ENCODE measurements around the gene HOXA5. TPM values are rescaled to one million over a fixed set of nuclear protein-coding genes. Genes with fewer than 3 reads are reported as not detected.
A peak's percentile ranks its signal among the peaks of the same experiment; 100 is the strongest.

Gene HOXA5
- total and polyA plus RNA-seq, 2 donors (not counting 3 experiments of a cell fraction or from before 2014, with no cell fraction given), result 18.6 to 18.8 TPM

GRCh38 chr7:27160546-27161213 lies 17.2 kb upstream of the HOXA5 start:
- Histone ChIP-seq H3K9me3 (replicated peaks; ENCODE audit: control insufficient read depth, insufficient read depth, low read length) (no peaks in the 10 kb centered on the region), H3K79me2 (ENCODE audit: control insufficient read depth, insufficient read depth, low read length) (peaks cover 76% of the 10 kb centered on the region), H3K4me2 (ENCODE audit: insufficient read depth, low read length) (peak overlapping the region; percentile 74), H3K9ac (replicated peaks; ENCODE audit: extremely low read depth, insufficient read depth, low read length) (peak overlapping the region; percentile 78), H3K4me3 (replicated peaks in 1 of 3; ENCODE audit: insufficient read depth in 1 of 3, low read depth in 1 of 3, low read length in 3 of 3) (peak overlapping the region in 2 of 3 experiments; percentile 44 to 63), H4K20me1 (replicated peaks; ENCODE audit: control insufficient read depth, extremely low read depth, insufficient read depth, low read length) (no peaks in the 10 kb centered on the region), H3K36me3 (ENCODE audit: control insufficient read depth in 2 of 2, extremely low read depth in 1 of 2, insufficient read depth in 2 of 2, low read length in 2 of 2) (peaks cover 3 to 7% of the 10 kb centered on the region in 2 experiments), H3K4me1 (ENCODE audit: control insufficient read depth, extremely low read depth, insufficient read depth, low read length) (peaks cover 42% of the 10 kb centered on the region), H3K9me1 (replicated peaks; ENCODE audit: control insufficient read depth, extremely low read depth, insufficient read depth, low read length) (no peaks in the 10 kb centered on the region), H2AFZ (ENCODE audit: low read depth, low read length) (peak overlapping the region; percentile 33), H3K27me3 (ENCODE audit: control insufficient read depth in 2 of 2, insufficient read depth in 2 of 2, low read length in 2 of 2) (no peaks in the 10 kb centered on the region), H3K27ac (ENCODE audit: insufficient read depth, low read depth, low read length) (peak overlapping the region; percentile 69)
- TF ChIP-seq FOS (IDR thresholded peaks at IDR 0.05; ENCODE audit: borderline replicate concordance, insufficient read depth, low read length) (no peak), JUN (IDR thresholded peaks at IDR 0.05; ENCODE audit: borderline replicate concordance, insufficient read depth, insufficient read length, low read depth) (no peak), EZH2 (IDR thresholded peaks at IDR 0.05; ENCODE audit: borderline replicate concordance, low read depth, low read length, severe bottlenecking) (no peak), GATA2 (IDR thresholded peaks at IDR 0.05; ENCODE audit: insufficient read depth, insufficient read length, low read depth, low read length) (no peak), MAX (IDR thresholded peaks at IDR 0.05; ENCODE audit: insufficient read depth, insufficient read length) (no peak), POLR2A (IDR thresholded peaks at IDR 0.05; ENCODE audit: low read depth, low read length) (no peak), CTCF (IDR thresholded peaks at IDR 0.05; ENCODE audit: extremely low read depth in 1 of 2, insufficient read depth in 1 of 2, low read depth in 1 of 2, low read length in 2 of 2) (peak; percentile 95), POLR2AphosphoS5 (IDR thresholded peaks at IDR 0.05; ENCODE audit: insufficient read depth, low read depth, low read length) (peak; percentile 53), MYC (IDR thresholded peaks at IDR 0.05; ENCODE audit: low read depth, low read length) (no peak)
- dilution Hi-C loops (cut with MboI; ENCODE audit: extremely low pct_ligation_motif_present, low sequenced_read_pairs) (loop anchor here (10.0 to 25.0 kb wide), 3 partner anchors 306 to 973 kb away; no protein-coding TSS in a partner anchor), intact Hi-C loops (cut with micrococcal nuclease) (loop anchor here (1.0 to 5.0 kb wide), 11 partner anchors 17 to 1768 kb away; partner anchors contain the start of gene HOXA5)
- ChIA-PET POLR2A (interaction anchor here (0.7 to 2.4 kb wide), 8 partner anchors 8 to 1879 kb away, joined by 3 to 15 read pairs (median 4); partner anchors contain the start of gene HOXA3), CTCF (interaction anchor here (0.6 to 4.6 kb wide), 42 partner anchors 10 to 1309 kb away, joined by 3 to 145 read pairs (median 6); partner anchors contain the start of genes HOXA10, HOXA11, HOXA3 and HOXA4)
- FAIRE-seq (peak; percentile 78), DNase-seq (ENCODE audit: low read depth, low spot score) (peak; percentile 92)
- no TSS peak for BruUV-seq (replicated peaks)
